Measurements from ENCODE around the gene PTPRN2. TPM values are rescaled to one million over a fixed set of nuclear protein-coding genes. Genes with fewer than 3 reads are reported as not detected.

Gene PTPRN2
- total RNA-seq, 1 experiment from 2014 or later: 1.1 TPM

DNA sequence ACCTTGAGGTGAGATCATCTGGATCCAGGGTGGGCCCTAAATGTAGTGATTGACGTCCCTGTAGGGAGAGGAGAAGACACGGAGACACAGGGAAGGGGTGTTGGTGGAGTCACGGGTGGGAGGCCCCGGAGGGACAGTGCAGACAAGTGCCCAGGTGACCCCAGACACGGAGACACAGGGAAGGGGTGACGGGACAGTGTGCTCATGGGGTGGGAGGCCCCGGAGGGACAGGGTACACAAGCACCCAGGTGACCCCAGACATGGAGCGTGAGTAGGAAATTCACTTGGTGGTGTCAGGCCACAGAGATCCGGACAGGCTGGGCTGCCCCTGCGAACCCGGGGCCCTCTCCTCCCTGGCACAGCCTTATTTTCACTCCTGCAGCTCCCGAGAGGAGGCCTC, 176.9 kb downstream of the PTPRN2 start:
- in situ Hi-C loops (cut with HindIII; ENCODE audit: low pct_unique_long_range_greater_than_20kb, low sequenced_read_pairs): no loop called here

DNA sequence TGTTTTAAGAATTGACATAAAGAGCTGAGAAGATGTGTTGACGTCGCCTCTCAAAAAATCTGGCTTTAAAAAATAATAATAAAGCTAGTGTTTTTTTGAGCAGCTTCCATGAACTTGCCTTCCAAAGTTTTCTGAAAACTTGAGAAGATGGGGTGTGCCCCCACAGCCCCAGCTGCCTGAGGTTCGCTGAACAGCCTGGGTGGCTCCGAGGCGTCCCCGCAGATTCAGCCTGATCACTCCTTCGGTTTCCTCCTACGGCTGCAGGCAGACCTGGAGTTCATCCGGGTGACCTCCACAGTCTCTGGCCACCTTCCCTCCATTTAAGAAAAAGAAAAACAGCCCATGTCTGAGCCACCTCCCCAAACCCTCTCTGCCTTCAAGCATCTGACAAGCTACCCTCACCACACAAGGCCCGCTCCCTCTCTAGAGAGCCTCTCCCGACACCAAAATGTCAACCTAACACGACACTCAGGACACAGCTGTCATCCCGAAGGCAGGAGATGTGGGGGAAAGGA, 177.8 kb downstream of the PTPRN2 start:
- in situ Hi-C loops (cut with HindIII; ENCODE audit: low pct_unique_long_range_greater_than_20kb, low sequenced_read_pairs): no loop called here
- no peak for ATAC-seq
- CTCF ChIA-PET: interaction anchor here (0.6 to 1.4 kb wide), 2 partner anchors 55 to 743 kb away, joined by 3 to 4 read pairs; no protein-coding TSS in a partner anchor

More for the DNA sequence above, 176.9 kb downstream of the PTPRN2 start:
- CTCF ChIA-PET: no interaction called here
- H3K36me3 ChIP-seq (ENCODE audit: control insufficient read depth, insufficient read depth, low read length): no peaks in the 10 kb centered on the region
- no peak overlapping the region for H3K4me3 ChIP-seq (ENCODE audit: low read depth in 2 of 2, low read length in 2 of 2)
- H3K27me3 ChIP-seq (ENCODE audit: control insufficient read depth, insufficient read depth, low read length): no peaks in the 10 kb centered on the region
- no peaks in the 10 kb centered on the region for H3K4me1 ChIP-seq (ENCODE audit: control insufficient read depth, insufficient read depth, low read length)
- POLR2A ChIA-PET: no interaction called here
- DNase-seq (ENCODE audit: low read depth, low spot score) (no peak), ATAC-seq (no peak)
- H3K9me3 ChIP-seq (ENCODE audit: control insufficient read depth, insufficient read depth, low read depth, low read length): no peaks in the 10 kb centered on the region
- TF ChIP-seq, protein P1, sequence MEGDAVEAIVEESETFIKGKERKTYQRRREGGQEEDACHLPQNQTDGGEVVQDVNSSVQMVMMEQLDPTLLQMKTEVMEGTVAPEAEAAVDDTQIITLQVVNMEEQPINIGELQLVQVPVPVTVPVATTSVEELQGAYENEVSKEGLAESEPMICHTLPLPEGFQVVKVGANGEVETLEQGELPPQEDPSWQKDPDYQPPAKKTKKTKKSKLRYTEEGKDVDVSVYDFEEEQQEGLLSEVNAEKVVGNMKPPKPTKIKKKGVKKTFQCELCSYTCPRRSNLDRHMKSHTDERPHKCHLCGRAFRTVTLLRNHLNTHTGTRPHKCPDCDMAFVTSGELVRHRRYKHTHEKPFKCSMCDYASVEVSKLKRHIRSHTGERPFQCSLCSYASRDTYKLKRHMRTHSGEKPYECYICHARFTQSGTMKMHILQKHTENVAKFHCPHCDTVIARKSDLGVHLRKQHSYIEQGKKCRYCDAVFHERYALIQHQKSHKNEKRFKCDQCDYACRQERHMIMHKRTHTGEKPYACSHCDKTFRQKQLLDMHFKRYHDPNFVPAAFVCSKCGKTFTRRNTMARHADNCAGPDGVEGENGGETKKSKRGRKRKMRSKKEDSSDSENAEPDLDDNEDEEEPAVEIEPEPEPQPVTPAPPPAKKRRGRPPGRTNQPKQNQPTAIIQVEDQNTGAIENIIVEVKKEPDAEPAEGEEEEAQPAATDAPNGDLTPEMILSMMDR (IDR thresholded peaks at IDR 0.05): no peak
- TF ChIP-seq POLR2AphosphoS5 (IDR thresholded peaks at IDR 0.05; ENCODE audit: low read depth, low read length): no peak
- TF ChIP-seq SIN3A (IDR thresholded peaks at IDR 0.05; ENCODE audit: borderline replicate concordance, insufficient read depth, low read depth, low read length): no peak
- TF ChIP-seq, protein P2, sequence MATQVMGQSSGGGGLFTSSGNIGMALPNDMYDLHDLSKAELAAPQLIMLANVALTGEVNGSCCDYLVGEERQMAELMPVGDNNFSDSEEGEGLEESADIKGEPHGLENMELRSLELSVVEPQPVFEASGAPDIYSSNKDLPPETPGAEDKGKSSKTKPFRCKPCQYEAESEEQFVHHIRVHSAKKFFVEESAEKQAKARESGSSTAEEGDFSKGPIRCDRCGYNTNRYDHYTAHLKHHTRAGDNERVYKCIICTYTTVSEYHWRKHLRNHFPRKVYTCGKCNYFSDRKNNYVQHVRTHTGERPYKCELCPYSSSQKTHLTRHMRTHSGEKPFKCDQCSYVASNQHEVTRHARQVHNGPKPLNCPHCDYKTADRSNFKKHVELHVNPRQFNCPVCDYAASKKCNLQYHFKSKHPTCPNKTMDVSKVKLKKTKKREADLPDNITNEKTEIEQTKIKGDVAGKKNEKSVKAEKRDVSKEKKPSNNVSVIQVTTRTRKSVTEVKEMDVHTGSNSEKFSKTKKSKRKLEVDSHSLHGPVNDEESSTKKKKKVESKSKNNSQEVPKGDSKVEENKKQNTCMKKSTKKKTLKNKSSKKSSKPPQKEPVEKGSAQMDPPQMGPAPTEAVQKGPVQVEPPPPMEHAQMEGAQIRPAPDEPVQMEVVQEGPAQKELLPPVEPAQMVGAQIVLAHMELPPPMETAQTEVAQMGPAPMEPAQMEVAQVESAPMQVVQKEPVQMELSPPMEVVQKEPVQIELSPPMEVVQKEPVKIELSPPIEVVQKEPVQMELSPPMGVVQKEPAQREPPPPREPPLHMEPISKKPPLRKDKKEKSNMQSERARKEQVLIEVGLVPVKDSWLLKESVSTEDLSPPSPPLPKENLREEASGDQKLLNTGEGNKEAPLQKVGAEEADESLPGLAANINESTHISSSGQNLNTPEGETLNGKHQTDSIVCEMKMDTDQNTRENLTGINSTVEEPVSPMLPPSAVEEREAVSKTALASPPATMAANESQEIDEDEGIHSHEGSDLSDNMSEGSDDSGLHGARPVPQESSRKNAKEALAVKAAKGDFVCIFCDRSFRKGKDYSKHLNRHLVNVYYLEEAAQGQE (IDR thresholded peaks at IDR 0.05; ENCODE audit: insufficient read depth in 1 of 2, low read depth in 2 of 2, low read length in 1 of 2): no peak
- TF ChIP-seq TCF7L2 (IDR thresholded peaks at IDR 0.05; ENCODE audit: low read depth, low read length): no peak
- H3K27ac ChIP-seq (ENCODE audit: low read length): no peak overlapping the region
- intact Hi-C loops (cut with micrococcal nuclease; ENCODE audit: unreplicated experiment): no loop called here
- no TSS peak for BruUV-seq (replicated peaks)

More for the DNA sequence above, 177.8 kb downstream of the PTPRN2 start:
- no peak for TF ChIP-seq SIN3A (IDR thresholded peaks at IDR 0.05; ENCODE audit: borderline replicate concordance, insufficient read depth, low read depth, low read length)
- TF ChIP-seq POLR2AphosphoS5 (IDR thresholded peaks at IDR 0.05; ENCODE audit: low read depth, low read length): no peak
- TF ChIP-seq, protein P2 (IDR thresholded peaks at IDR 0.05; ENCODE audit: insufficient read depth in 1 of 2, low read depth in 2 of 2, low read length in 1 of 2): no peak
- TF ChIP-seq, protein P1 (IDR thresholded peaks at IDR 0.05): no peak
- TF ChIP-seq TCF7L2 (IDR thresholded peaks at IDR 0.05; ENCODE audit: low read depth, low read length): no peak
- Histone ChIP-seq H3K4me3 (ENCODE audit: low read depth in 2 of 2, low read length in 2 of 2) (no peak overlapping the region), H3K36me3 (ENCODE audit: control insufficient read depth, insufficient read depth, low read length) (no peaks in the 10 kb centered on the region), H3K4me1 (ENCODE audit: control insufficient read depth, insufficient read depth, low read length) (no peaks in the 10 kb centered on the region), H3K9me3 (ENCODE audit: control insufficient read depth, insufficient read depth, low read depth, low read length) (no peaks in the 10 kb centered on the region), H3K27me3 (ENCODE audit: control insufficient read depth, insufficient read depth, low read length) (no peaks in the 10 kb centered on the region), H3K27ac (ENCODE audit: low read length) (no peak overlapping the region)
- intact Hi-C loops (cut with micrococcal nuclease; ENCODE audit: unreplicated experiment): no loop called here
- POLR2A ChIA-PET: no interaction called here
- BruUV-seq (replicated peaks): no TSS peak
- DNase-seq (ENCODE audit: low read depth, low spot score): no peak
